A204.1 (cell line): ENCODE results near the gene PTGDR2.

Experiments used
- FAIRE-seq: peaks from 2 replicates; lab custom pipeline; 2012; peaks lifted over from hg19 to GRCh38; lab: Jason Lieb, UNC

PTGDR2 gene

DNA sequence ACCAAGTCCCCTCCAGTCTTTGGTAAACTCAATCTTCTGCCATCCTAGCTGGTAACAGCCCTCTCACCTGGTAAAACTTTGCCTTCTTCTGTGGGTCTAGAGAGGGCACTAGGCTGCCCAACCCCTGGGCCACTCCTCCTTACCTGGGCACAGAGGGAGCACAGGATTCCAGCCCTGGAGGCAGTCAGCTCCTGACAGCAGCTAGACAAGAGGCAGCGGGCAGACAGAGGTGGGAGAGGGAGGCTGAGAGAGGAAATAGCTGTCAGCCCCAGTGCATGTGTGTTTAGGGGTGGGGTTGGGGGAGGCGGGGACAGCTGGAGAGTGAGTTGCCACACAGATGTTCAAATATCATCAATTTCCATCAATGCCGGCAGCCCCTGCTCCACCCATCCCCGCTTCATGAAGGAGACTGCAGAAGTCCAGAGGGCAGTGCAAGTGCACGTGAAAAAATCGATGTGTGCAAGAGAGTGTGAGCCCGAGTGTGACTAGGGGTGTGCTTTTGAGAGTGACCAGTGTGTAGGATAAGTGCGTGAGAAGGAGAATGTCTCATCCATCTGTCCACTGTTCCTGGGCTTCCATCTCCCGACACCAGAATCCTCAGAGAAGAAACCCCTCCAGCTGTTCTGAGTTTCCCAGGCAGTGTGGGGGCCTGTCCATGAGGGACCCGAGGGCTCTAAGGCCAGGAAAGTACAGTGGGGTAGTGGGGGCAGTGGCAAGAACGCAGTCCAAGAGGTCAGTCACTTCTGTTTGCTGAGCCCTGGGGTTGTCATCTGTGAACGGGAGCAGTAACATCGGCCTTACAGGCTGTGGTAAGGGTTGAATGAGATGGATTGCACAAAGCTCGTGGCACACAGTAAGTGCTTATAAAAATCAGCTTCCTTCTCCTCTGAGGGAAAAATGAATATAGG, at the start of gene PTGDR2:
TSS of gene PTGDR2 (minus strand) at position 225 of the 908 bp plus-strand sequence. CDS start 2,228 bp downstream, outside the sequence.
- no peak for FAIRE-seq

DNA sequence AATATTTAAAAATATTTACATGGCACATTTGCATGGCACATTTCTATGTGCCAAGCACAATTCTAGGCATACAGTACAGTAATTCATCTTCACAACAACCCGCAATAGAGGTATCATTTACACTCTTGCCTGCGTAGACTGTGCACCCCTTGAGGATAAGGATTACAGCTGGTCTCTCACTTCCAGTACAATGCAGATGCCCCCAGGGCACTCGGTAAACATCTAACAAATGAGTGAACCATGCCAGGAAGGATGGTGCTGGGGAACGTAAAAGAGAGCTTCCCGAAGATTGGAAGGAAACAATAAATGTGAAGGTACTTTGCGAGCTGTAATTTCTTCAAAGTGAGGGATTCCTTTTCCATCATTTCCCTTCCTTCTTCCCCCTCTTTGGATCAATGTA, 49.3 kb upstream of the PTGDR2 start:
- FAIRE-seq, result no peak

DNA sequence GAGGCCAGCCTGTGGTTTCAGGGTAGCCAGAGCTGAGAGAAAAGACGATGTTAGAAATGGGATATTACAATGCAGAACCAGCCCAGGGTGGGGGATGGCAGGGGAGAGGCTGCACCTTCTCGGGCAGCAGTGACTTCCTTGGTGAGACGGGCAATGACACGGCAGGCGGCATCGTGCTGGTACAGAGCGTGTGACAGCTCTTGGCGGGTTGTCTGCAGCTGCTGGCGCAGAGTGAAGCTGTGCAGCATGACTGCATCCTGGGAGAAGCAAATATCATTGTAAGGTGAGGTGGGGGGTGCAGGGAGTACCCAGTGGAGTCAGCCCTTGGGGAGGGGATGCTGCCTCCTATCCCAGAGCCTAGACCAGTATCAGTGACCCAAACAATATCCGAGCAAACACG, 46.9 kb upstream of the PTGDR2 start:
- FAIRE-seq, result no peak

DNA sequence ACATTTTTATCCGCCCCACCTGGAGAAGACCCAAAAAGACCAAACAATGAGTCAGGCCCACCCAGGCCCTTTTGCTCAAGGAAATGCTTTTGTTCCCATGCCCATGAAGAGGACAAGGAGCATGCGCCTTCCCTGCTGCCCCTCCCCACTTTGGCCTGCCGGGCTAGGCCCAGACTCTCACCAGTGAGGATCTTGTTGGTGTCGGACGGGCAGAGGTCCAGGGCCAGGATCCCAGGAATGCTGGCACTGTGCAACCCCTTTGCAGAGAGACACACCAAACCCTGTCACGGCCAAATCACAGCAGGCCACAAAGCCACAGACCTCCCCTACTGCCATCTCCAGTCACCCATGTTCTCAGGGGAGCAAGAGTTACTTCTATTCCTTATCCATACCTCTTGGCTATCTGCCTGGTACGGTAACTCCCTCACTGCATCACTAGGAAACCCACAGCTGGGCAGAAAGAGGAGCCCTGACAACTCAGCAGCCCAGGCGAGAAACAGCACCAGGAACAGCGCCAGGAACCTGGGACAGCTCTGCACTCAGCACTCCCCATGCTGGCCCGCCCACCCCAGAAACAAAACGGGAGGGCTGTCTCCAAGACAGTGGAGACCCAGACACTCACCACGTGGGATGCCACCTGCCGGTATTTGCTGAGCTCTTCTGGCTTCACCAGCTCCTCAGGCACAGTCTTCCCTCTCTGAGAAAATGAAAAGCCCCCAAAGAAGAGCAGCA, 45.1 kb upstream of the PTGDR2 start:
- FAIRE-seq, result no peak

DNA sequence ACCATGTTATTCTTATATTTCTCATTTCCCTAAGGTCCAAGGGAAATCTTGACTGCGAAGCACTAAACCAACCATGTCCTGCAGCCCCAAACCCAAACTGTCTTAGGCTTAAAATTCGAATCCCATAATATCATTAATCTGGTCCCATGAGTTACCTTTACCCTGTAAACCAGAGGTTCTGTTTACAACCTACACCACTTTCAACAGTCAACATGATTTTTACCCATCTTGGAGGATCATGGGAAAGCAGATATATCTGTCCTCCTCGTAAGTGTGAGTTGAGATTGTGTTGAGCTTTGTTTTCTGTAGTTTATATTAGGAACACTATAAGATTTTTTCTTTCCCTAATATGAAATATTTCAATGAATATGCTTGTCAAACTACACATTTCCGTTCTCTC, 44.2 kb upstream of the PTGDR2 start:
- no peak for FAIRE-seq

DNA sequence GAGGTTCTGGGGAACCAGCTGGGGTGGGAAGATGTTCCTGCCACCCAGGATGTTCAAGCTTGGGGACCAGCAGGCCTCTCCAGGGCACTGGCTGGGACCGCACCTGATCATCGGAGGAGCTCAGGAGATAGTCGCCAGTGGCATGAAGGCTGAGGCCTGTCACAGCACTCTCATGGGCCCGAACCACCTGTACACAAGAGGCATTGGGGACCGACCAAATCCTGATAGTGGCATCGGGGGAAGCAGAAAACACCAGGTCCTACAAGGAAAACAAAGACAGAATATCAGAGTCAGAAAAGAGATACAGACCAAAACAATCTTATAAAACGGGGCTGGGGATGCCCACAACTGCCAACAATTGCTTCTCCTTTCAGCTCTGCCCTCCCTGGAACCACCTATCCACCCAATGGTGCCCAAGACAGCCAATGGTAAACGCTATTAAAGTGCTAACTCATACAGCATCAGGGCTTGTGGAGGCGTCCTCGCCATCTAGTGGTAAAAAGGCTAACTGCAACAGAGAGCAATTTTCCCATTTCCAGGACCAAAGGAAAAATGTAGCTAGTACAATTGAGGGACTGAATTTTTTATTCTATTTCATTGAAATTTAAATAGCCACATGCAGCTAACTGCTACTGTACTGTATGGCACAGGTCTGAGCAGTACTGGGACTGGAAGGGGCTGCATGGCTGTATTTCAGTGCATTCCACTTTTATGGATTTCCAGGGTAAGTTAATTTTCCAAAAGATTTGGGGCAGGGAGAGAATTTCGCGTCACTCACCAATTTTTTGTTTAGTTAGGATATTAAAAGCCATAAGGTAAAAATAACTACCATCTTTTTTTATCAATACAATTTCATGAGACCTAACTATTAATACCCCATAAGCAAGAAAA, 43.5 kb upstream of the PTGDR2 start:
- peak; percentile 65 for FAIRE-seq

DNA sequence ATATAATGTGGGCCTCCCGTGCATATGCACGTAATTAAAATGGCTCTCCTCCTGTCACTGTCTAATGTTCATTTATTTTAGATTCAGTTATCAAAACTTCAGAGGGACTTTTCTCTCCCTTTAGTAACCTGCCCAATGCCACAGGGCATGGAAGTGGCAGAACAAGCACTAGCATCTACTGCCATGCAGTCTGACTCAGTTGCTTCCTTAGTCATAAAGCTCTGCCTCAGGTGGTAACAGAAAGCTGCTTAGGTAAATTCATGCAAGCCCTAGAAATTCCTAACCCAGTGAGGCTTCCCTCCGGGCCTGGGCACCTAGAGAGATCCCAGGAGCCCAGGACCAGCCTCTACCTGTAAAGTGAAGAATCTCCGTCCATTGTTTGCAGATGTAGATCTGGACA, 41.7 kb upstream of the PTGDR2 start:
- FAIRE-seq, result no peak

DNA sequence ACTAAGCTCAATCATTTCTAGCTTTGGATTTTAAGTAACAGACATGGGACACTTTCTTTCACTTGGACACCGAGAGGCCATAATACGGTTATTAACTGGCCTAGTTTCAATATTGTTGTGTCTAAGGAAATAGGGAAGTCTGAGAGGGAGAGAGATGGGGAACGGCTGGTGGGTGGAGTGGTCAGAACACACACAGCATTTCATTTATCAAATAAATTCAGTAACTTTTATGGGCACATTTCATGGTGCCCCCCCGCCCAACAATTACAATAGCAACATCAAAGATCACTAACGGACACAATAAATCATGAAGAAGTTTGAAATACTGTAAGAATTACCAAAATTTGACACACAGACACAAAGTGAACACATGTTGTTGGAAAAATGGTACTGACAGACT, 39.9 kb upstream of the PTGDR2 start:
- no peak for FAIRE-seq

DNA sequence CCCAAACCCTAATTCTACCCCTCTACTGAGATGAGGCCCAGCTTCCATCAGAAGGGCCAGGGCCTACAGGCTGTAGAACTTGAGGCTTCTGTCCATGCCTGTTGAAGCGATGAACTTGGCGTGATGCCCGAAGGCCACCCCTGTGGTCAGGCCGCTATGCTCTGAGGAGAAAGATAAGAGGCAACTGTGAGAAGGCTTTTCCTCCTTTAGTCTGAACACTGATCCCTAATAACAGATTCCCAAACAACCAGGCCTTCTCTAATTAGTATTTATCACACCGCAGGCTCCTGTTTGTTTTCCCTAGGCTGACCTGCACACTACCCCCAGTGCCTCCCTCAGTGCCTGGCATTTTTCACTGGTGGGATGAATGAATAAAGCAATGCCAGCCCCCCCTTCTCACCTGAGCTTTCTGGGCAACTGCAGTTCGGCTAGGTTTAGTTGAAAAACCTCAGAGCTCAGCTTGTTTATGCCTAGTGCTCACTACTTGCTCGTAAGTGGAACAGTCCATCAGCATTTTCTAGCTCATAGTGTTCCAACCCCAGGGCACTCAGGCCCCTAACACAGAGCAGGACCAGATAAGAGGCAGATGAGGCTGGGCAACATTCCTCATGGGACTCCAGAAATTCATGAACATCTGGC, 35.5 kb upstream of the PTGDR2 start:
- FAIRE-seq, result no peak

DNA sequence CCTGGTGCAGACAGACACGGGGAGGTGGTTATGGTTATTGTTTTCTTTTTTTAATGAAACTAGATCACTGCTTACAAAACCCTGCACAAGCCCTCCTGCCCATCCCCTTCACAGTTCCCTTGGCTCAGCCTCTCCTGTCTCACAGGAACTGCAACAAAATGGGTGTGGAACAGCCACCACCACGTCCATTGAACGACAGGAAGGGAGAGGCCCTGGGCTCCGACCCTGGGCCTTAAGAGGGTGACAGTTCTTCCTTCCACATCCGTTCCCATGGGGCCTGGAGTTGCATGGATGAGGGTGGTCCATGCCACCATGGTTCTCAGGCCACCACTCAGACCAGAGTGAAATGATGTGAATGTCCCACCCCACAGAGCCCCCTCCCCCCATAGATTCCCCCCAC, 34.9 kb upstream of the PTGDR2 start:
- no peak for FAIRE-seq

DNA sequence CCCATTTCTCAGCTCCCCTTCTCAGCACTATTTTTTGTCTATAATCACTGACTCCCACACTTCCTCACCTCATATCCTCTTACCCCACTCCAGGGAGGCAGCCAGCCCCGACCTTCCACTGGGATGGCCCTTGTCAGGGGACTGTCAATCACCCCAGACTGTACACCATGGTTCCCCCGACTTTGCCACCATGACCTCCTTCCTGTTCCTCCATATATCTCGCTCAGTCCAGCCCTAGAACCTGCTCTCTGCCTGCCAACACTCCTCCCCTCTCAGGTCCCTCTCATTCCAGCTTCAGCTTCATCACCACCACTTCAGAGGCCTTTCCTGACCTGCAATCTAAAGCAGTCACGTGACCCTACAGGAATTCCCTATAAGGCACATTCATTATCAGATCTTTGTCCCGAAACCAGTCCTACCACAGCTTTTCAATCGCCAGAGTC, 34.1 kb upstream of the PTGDR2 start:
- no peak for FAIRE-seq

DNA sequence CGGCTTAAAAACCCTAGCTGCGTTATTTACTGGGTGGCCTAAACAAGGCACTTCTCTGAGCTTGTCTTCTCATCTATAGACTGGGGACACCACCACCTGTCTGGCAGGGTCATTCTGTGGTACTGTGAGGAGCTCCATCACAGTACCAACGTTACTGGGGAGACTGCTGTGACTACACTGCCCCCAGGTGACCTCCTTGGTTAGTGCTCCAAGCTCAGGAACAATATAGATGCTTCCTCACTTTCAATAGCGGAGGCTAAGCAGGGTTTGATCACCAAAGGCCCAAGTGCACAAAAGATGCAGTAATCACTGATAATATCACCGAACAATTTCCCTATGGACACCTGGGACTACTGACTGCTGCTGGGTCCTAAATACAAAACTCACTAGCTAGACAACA, 31.8 kb upstream of the PTGDR2 start:
- FAIRE-seq, result no peak

DNA sequence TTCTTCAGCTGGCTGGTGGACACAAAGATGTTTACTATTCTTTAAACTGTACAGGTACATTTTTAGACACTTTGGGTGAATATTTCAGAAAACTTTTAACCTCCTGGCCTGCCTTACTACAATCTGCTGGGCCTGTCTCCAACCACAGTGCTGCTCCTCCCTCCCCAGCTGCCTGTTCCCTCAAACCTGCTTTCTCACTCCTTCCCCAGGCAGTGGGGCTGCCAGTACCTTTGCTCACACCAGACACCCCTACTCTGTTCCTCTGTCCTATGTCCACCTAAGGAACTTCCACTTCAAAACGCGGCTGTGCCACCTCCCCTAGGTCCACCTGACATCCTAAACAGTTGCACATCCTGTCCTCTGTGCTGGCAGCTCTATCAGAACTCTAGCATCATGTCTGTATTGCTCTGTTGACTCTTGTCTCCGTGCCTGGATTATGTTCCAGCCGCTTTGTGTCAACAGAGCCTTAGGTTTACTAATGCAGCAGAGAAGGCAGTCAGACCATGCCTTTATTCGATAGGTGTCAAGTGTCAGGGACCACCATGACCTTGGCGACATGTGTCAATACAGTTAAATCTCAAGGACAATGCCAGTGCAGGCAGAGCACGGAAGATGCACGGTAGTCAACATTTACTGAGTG, 25.0 kb upstream of the PTGDR2 start:
- FAIRE-seq, result no peak

DNA sequence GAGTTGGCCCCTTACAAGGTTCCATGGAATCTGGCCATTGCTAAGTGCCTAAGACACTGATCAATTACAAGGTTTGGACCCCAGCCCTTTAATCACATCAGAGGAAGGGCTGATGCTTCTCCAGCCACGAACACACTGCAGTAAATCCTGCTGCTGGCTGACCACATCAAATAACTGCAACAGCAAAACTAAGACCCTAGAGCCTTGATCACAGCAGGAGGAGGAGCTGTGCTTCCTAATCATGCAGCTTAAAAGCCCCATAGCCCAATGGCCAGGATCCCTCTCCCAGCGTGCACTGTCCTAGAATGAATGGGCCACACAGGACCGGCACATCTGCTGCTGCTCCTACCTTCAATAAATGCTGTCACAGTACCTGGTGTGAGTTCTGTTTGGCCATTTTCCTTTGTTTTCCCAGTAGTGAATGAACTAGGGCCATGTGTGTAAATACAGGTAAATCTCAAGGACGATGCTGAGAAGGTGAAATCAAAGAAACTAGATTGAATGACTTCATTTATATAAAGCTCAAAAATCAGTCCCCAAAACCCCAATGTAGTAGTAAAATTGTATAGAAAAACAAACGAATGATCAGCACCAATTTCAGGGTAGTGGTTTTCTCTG, 24.3 kb upstream of the PTGDR2 start:
- FAIRE-seq, result no peak

DNA sequence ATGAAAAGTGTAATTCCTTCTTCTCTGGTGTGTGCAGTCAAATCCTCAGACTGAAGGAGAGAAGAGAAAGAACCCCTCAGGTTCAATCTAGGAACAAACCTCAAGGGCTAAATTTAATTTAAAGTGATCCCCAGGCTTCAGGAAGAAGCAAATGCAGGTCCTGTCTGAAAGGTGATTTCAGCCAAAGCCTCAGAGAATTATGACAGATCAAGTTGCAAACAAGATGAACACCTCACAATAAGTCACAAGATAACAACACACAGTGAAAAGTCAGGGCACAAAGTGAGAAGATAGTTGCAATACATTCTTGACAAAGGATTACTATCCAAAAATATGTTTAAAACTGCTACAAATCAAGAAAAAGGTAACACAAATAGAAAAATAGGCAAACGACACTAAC, 23.4 kb upstream of the PTGDR2 start:
- FAIRE-seq, result no peak

DNA sequence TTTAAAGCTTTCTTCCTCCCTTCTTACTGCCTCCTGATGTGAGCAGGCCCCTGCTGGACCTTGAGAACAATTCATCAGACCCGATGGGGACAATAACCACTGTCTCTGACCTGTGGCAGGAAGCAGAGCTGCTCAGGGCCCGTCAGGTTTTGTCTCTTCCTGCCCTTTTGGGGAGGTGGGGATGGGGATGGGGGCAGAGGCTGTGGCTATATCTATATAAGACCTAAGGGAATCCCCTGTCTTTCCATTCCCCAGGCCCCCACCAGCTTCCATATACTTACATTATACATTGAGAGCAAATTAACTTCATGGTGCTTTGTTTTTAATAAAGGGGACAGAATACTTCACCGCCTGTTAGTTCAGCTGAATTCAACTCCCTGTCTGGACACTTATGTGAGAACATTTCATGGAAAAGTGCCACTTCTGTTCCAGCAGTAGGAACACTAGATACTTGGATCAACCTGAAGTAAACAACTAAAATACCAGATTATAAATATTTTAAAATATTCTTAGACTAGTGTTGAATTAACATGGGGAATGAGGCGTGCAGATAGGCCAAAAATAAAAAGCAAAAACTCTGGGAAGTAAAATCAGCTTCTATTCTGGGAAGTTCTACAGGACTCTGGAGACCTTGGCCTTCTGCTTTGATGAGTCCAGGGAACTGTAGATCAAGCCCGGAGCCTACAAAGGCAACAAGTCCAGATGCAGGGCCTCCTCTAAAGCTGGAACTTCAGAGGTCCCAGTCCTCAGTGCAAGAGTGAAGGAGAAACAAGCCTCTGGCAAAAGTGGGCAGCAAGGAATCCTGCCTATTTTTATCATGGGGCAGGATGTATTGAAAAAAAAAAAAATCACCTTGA, 22.7 kb upstream of the PTGDR2 start:
- no peak for FAIRE-seq

DNA sequence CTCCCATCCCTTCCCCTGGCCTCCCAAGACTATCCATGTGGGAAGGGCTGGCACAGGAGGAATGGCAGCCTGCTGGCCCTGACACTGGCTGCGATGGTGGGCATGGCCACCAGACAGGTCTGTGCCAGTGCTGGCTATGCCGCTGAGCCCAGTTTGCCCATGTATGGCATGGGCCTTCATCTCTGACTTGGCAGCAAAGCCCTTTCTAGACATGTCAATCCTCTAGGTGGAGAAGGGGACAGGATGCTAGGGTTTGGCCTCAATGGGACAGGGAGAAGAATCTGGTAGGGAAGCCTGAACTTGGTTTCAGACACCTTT, 20.4 kb upstream of the PTGDR2 start:
- FAIRE-seq, result no peak

DNA sequence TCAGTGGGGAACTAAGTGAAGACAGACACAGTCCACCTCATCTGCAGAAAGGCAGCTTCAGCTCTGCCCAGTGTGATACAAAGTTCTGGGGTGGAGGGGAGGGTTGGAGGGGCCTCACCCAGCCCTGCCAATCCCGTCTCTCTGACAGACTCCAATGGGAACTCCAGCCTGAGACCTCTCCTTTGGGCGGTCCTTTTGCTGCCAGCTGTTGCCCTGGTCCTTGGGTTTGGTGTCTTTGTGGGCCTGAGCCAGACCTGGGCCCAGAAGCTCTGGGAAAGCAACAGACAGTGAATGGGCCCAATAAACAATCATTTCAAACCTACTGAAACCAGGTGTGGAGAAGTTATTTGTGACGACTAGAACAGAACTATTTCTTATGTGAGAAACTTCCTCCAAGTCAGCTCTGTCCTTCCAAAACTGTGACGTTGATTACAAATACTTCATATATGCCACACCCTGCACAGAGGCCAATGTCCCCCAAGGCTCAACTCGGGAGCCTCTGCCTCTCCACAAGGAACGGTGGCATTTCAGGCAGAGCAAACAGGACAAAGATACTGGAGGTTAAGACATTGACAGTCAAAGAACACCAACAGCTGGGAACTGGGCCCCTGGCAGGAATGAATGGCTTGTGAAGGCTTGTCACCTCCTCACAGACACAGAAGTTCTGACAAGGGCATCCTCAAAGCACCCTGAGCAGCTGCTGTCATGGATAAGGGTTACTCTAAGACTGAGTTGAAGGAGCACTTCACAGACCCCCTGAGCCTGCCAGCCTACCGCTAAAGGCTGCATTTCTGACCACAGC, 19.8 kb upstream of the PTGDR2 start:
- FAIRE-seq, result no peak
